Fibroblast of the aortic adventitia (primary cell): Measurements from ENCODE around the gene QRFPR. TPM values are rescaled to one million over a fixed set of nuclear protein-coding genes. Genes with fewer than 3 reads are reported as not detected.

ENCODE experiments used
- DNase-seq: peaks from one replicate; pipeline ENCODE4 v3.0.0-alpha.2; 2010; ENCODE audit warnings: low read depth
- H3K4me3 ChIP-seq: 2 replicates; pipeline ENCODE4 v1.5.1; 2011; ENCODE audit warnings: low read depth, mild to moderate bottlenecking, control low read depth, low read length, moderate library complexity
- CTCF ChIP-seq: IDR thresholded peaks from 2 replicates; pipeline ENCODE4 v1.5.1; 2011; ENCODE audit warnings: mild to moderate bottlenecking, low read length, control low read depth, inconsistent platforms; ENCODE audit not compliant: insufficient read depth
- total RNA-seq: library from RNA; depleted of rRNA; stranded (reverse); fragments of >200 nt; gene quantifications from 2 replicates; pipeline ENCODE4 v1.2.3, GENCODE V29; 2012; ENCODE audit warnings: low replicate concordance

Gene QRFPR
- total RNA-seq, 1 donor = not detected

GRCh38 chr4:121340247-121340646 is 40.6 kb downstream of the QRFPR start:
- no peak for TF ChIP-seq CTCF
- no peak for DNase-seq
- no peak overlapping the region for H3K4me3 ChIP-seq

GRCh38 chr4:121339824-121340223 is 41.0 kb downstream of the QRFPR start:
- DNase-seq = no peak
- no peak for TF ChIP-seq CTCF
- no peak overlapping the region for H3K4me3 ChIP-seq

- H3K4me3 ChIP-seq = no peak overlapping the region
- no peak for TF ChIP-seq CTCF
- DNase-seq = no peak
These were observed 41.5 kb downstream of the QRFPR start for GRCh38 chr4:121339307-121339706.

GRCh38 chr4:121338518-121338917 is 42.3 kb downstream of the QRFPR start:
- no peak for TF ChIP-seq CTCF
- DNase-seq = no peak
- no peak overlapping the region for H3K4me3 ChIP-seq

- no peak for DNase-seq
- H3K4me3 ChIP-seq = no peak overlapping the region
- TF ChIP-seq CTCF = no peak
These were observed 44.1 kb downstream of the QRFPR start for GRCh38 chr4:121336706-121337105.

- no peak overlapping the region for H3K4me3 ChIP-seq
- TF ChIP-seq CTCF = no peak
- no peak for DNase-seq
These were observed 50.6 kb downstream of the QRFPR start for GRCh38 chr4:121330180-121330665.

GRCh38 chr4:121326597-121326996 is 54.2 kb downstream of the QRFPR start:
- H3K4me3 ChIP-seq = no peak overlapping the region
- TF ChIP-seq CTCF = no peak
- DNase-seq = no peak
